Fibroblast of lung (primary cell): ENCODE measurements around the gene DLGAP4. TPM values are rescaled to one million over a fixed set of nuclear protein-coding genes. Genes with fewer than 3 reads are reported as not detected.

Source experiments
- DNase-seq, 2 donors: peaks; one replicate each; pipeline versions ENCODE4 v3.0.0 to v3.0.0-alpha.2; 2010; ENCODE audit warnings: low read depth in 2 of 2
- H2AFZ ChIP-seq: 2 replicates; pipeline ENCODE4 v1.5.1; 2012; ENCODE audit warnings: low read length, control low read depth, inconsistent platforms
- H3K27ac ChIP-seq: 2 replicates; pipeline ENCODE4 v1.5.1; 2011; ENCODE audit warnings: low read length, control low read depth; ENCODE audit not compliant: insufficient read depth
- H3K27me3 ChIP-seq: 2 replicates; pipeline ENCODE4 v1.5.1; 2011; ENCODE audit warnings: mild to moderate bottlenecking, low read length; ENCODE audit not compliant: control insufficient read depth, insufficient read depth
- H3K36me3 ChIP-seq: 2 replicates; pipeline ENCODE4 v1.5.1; 2011; ENCODE audit warnings: low read length; ENCODE audit not compliant: control insufficient read depth, insufficient read depth
- H3K4me1 ChIP-seq: 2 replicates; pipeline ENCODE4 v1.5.1; 2011; ENCODE audit warnings: low read length; ENCODE audit not compliant: control insufficient read depth, insufficient read depth; ENCODE audit errors: extremely low read depth
- H3K4me2 ChIP-seq: 2 replicates; pipeline ENCODE4 v1.5.1; 2011; ENCODE audit warnings: low read length, control low read depth; ENCODE audit not compliant: insufficient read depth; ENCODE audit errors: extremely low read depth
- H3K4me3 ChIP-seq, 4 experiments: fragments of 200-600 bp in 1 of 4; sonication (generic) in 1 of 4; replicated peaks in 1 of 4; 2 replicates each; pipeline ENCODE4 v1.5.1; 2011 to 2016; ENCODE audit warnings: low read length in 4 of 4, low read depth in 3 of 4, mild to moderate bottlenecking in 3 of 4, control low read depth in 2 of 4, inconsistent platforms in 1 of 4, mixed read lengths in 1 of 4; ENCODE audit not compliant: insufficient read depth in 1 of 4; ENCODE audit errors: control extremely low read depth in 1 of 4
- H3K79me2 ChIP-seq: 2 replicates; pipeline ENCODE4 v1.5.1; 2012; ENCODE audit warnings: mild to moderate bottlenecking, low read length, inconsistent platforms; ENCODE audit not compliant: control insufficient read depth, insufficient read depth
- H3K9ac ChIP-seq: 2 replicates; pipeline ENCODE4 v1.5.1; 2011; ENCODE audit warnings: mild to moderate bottlenecking, low read length, control low read depth; ENCODE audit not compliant: insufficient read depth
- H3K9me3 ChIP-seq: 2 replicates; pipeline ENCODE4 v1.5.1; 2012; ENCODE audit warnings: low read depth, low read length; ENCODE audit not compliant: control insufficient read depth, insufficient read depth
- H4K20me1 ChIP-seq: 2 replicates; pipeline ENCODE4 v1.5.1; 2011; ENCODE audit warnings: low read length; ENCODE audit not compliant: control insufficient read depth, insufficient read depth; ENCODE audit errors: extremely low read depth
- CTCF ChIP-seq, 2 donors: IDR thresholded peaks in 1 of 2; conservative IDR thresholded peaks in 1 of 2; 1 replicate in 1 of 2; 2 replicates in 1 of 2; pipeline ENCODE4 v1.5.1; 2011 to 2012; ENCODE audit warnings: low read length in 2 of 2, control low read depth in 1 of 2, inconsistent platforms in 1 of 2, low read depth in 1 of 2, mild to moderate bottlenecking in 1 of 2
- EZH2 ChIP-seq: IDR thresholded peaks from 2 replicates; pipeline ENCODE4 v1.5.1; 2012; ENCODE audit warnings: low read length, control low read depth, mild to moderate bottlenecking; ENCODE audit errors: missing control alignments
- polyA plus RNA-seq, 2 donors: library from polyadenylated mRNA; depleted of rRNA in 1 of 2; stranded (reverse) in 1 of 2; unstranded in 1 of 2; fragments of >200 nt; gene quantifications; 2 replicates each; pipeline ENCODE4 v1.2.1, GENCODE V29; 2011 to 2012; ENCODE audit warnings: missing spikeins in 1 of 2
- total RNA-seq: library from RNA; depleted of rRNA; stranded (reverse); fragments of >200 nt; gene quantifications from 2 replicates; pipeline ENCODE4 v1.2.1, GENCODE V29; 2014

DLGAP4 gene
- total and polyA plus RNA-seq, 2 donors (not counting 1 experiment from before 2014, with no cell fraction given) = 25.9 to 26.9 TPM

GRCh38 chr20:36319356-36320260, 13.5 kb downstream of the DLGAP4 start:
- H3K9ac ChIP-seq = no peak overlapping the region
- H3K27ac ChIP-seq = no peak overlapping the region
- H3K79me2 ChIP-seq = no peaks in the 10 kb centered on the region
- H3K4me3 ChIP-seq = no peak overlapping the region
- no peaks in the 10 kb centered on the region for H3K4me1 ChIP-seq
- no peak overlapping the region for H3K4me2 ChIP-seq
- no peaks in the 10 kb centered on the region for H3K9me3 ChIP-seq
- H3K36me3 ChIP-seq = no peaks in the 10 kb centered on the region
- no peak for DNase-seq
- TF ChIP-seq EZH2 (no peak), CTCF (conservative IDR thresholded peaks at IDR 0.05 in 1 of 2, IDR thresholded peaks at IDR 0.05 in 1 of 2; ENCODE audit: low read depth in 1 of 2, low read length in 2 of 2) (no peak)
- H2AFZ ChIP-seq = no peak overlapping the region
- no peaks in the 10 kb centered on the region for H4K20me1 ChIP-seq
- peaks cover 5% of the 10 kb centered on the region for H3K27me3 ChIP-seq

- Histone ChIP-seq H2AFZ (no peak overlapping the region), H3K79me2 (no peaks in the 10 kb centered on the region), H4K20me1 (no peaks in the 10 kb centered on the region), H3K9ac (no peak overlapping the region), H3K9me3 (no peaks in the 10 kb centered on the region), H3K27me3 (peaks cover 5% of the 10 kb centered on the region), H3K36me3 (no peaks in the 10 kb centered on the region), H3K4me2 (no peak overlapping the region), H3K4me1 (no peaks in the 10 kb centered on the region), H3K27ac (no peak overlapping the region), H3K4me3 (no peak overlapping the region)
- TF ChIP-seq EZH2 (no peak), CTCF (conservative IDR thresholded peaks at IDR 0.05 in 1 of 2, IDR thresholded peaks at IDR 0.05 in 1 of 2; ENCODE audit: low read depth in 1 of 2, low read length in 2 of 2) (no peak)
- no peak for DNase-seq
Observed at GRCh38 chr20:36320261-36320897, 14.2 kb downstream of the DLGAP4 start.

- H3K4me3 ChIP-seq = no peak overlapping the region
- DNase-seq = no peak
- H3K27ac ChIP-seq = no peak overlapping the region
- H3K4me1 ChIP-seq = no peaks in the 10 kb centered on the region
- no peaks in the 10 kb centered on the region for H3K9me3 ChIP-seq
- no peak overlapping the region for H3K9ac ChIP-seq
- H3K27me3 ChIP-seq = peaks cover 5% of the 10 kb centered on the region
- H4K20me1 ChIP-seq = no peaks in the 10 kb centered on the region
- no peak for TF ChIP-seq CTCF (conservative IDR thresholded peaks at IDR 0.05 in 1 of 2, IDR thresholded peaks at IDR 0.05 in 1 of 2; ENCODE audit: low read depth in 1 of 2, low read length in 2 of 2)
- H3K79me2 ChIP-seq = no peaks in the 10 kb centered on the region
- no peaks in the 10 kb centered on the region for H3K36me3 ChIP-seq
- H2AFZ ChIP-seq = no peak overlapping the region
- H3K4me2 ChIP-seq = no peak overlapping the region
Observed at GRCh38 chr20:36320898-36321695, 15.0 kb downstream of the DLGAP4 start.
